ENCODE measurements around the gene KLKB1.

GRCh38 chr4:186298031-186298647 lies 70.8 kb downstream of the KLKB1 start:
- TF ChIP-seq, protein P1, sequence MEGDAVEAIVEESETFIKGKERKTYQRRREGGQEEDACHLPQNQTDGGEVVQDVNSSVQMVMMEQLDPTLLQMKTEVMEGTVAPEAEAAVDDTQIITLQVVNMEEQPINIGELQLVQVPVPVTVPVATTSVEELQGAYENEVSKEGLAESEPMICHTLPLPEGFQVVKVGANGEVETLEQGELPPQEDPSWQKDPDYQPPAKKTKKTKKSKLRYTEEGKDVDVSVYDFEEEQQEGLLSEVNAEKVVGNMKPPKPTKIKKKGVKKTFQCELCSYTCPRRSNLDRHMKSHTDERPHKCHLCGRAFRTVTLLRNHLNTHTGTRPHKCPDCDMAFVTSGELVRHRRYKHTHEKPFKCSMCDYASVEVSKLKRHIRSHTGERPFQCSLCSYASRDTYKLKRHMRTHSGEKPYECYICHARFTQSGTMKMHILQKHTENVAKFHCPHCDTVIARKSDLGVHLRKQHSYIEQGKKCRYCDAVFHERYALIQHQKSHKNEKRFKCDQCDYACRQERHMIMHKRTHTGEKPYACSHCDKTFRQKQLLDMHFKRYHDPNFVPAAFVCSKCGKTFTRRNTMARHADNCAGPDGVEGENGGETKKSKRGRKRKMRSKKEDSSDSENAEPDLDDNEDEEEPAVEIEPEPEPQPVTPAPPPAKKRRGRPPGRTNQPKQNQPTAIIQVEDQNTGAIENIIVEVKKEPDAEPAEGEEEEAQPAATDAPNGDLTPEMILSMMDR (conservative IDR thresholded peaks at IDR 0.05; ENCODE audit: low read length): no peak
- no peak for TF ChIP-seq EZH2phosphoT487 (IDR thresholded peaks at IDR 0.05; ENCODE audit: borderline replicate concordance, low read depth, low read length)

Measured in OCI-LY7 (cell line).